ENCODE results near the gene AREL1.

DNA sequence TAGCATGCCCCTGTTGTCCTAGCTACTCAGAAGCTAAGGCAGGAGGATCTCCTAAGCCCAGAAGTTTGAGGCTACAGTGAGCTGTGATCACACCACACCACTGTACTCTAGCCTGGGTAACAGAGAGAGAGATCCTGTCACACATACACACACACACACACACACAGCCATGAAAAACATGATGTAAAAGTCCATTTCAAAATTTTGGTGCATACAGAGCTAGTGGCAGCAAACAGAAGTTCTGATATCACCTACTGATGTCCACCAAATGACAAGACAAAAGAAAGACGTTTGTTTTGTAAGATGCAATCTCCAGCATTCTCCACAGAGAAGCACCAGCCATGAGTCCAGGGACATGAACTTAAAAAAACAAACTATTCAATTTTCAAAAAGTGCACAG is 15.9 kb downstream of the AREL1 start:
- TF ChIP-seq POLR2AphosphoS5 (IDR thresholded peaks at IDR 0.05; ENCODE audit: low read depth, low read length) = no peak
- no peak for TF ChIP-seq POLR2A (IDR thresholded peaks at IDR 0.05; ENCODE audit: low read depth, low read length)
